ENCODE data around the gene PLCH2.

Gene PLCH2

DNA sequence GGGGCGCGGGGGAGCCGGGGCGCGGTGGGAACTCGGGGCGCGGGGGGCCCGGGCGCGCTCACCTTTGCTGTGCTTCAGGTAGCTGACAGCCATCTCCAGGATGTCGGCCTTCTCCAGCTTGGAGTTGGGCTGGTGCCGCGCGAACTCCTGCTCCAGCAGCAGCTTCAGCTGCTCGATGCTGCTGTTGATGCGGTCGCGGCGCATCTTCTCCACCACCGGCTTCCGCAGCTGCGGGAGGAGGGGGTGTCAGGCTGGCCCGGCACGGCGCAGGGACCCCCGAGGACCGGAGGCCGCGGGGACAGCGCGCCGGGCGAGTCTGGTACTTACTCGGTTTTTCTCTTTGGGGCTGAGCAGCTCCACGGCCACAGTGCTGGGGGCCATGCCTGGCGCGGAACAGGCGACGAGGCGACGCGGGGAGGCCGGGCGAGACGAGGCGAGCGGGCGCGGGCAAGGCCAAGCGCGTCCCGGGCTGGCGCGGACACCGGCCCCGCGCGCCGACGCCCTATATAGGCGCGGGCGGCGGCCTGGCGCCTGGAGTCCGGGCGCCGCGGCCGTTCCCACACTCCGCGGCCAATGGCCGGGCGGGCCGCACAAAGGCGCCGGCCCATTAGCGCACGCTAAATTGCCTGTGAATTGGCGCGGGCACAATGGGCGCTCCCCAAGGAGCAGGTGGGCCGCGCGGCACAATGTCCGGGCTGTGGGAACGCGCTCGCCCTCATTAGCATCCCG, 53.9 kb downstream of the PLCH2 start, which contains the start of gene HES5:
Gene HES5, minus strand, starts transcription at position 480 of the 729 bp plus-strand sequence. Its CDS starts 99 bp downstream, at position 381.
- TF ChIP-seq, protein P1, sequence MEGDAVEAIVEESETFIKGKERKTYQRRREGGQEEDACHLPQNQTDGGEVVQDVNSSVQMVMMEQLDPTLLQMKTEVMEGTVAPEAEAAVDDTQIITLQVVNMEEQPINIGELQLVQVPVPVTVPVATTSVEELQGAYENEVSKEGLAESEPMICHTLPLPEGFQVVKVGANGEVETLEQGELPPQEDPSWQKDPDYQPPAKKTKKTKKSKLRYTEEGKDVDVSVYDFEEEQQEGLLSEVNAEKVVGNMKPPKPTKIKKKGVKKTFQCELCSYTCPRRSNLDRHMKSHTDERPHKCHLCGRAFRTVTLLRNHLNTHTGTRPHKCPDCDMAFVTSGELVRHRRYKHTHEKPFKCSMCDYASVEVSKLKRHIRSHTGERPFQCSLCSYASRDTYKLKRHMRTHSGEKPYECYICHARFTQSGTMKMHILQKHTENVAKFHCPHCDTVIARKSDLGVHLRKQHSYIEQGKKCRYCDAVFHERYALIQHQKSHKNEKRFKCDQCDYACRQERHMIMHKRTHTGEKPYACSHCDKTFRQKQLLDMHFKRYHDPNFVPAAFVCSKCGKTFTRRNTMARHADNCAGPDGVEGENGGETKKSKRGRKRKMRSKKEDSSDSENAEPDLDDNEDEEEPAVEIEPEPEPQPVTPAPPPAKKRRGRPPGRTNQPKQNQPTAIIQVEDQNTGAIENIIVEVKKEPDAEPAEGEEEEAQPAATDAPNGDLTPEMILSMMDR (IDR thresholded peaks at IDR 0.05; ENCODE audit: low read depth, low read length, missing control alignments), result no peak
- peak within 1 kb of the TSS; percentile 25 for H3K4me3 ChIP-seq (ENCODE audit: low read depth, low read length)
- no peak for DNase-seq (ENCODE audit: low read depth)

DNA sequence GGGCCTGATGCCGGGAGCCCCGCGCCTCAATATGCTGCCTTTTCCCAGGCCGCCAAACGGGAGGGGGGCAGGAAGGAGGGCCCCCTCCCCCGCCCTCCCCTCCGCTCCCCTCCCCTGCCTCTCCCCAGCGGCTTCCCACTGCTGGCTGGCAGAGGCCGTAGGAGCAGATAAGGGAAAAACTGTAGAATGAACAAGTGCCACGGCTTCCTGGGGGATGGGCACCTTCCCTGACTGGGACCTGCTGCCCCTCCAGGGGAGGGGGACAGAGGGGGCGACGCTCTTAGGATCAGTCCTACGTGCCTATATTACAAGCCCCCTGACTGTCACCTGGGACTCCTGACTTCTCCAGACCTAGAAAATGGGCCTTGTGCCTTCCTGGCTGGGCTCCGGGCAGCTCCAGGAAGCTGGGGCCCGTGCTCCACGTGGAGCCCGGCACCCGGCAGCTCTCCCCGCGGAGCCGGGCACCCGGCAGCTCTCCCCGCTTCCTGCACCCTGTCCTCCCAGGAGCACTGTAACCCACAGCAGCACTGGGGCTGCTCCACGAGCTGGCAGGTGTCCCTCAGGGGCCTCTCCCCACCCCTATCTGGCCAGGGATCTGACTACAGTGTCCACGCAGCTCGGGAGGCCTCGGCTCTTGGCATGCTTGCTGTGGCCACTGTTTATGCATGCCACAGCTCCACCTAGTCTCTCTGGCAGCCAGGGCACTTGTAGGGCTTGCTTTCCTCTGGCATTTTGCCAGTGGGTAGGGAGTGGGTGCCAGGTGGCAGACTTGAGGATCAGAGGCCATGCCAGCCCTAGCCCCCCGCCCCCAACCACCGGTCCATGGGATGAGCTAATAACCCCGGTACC, 54.6 kb downstream of the PLCH2 start:
- no peak for DNase-seq (ENCODE audit: low read depth)
- TF ChIP-seq, protein P1 (IDR thresholded peaks at IDR 0.05; ENCODE audit: low read depth, low read length, missing control alignments), result no peak
- H3K4me3 ChIP-seq (ENCODE audit: low read depth, low read length), result no peak overlapping the region

DNA sequence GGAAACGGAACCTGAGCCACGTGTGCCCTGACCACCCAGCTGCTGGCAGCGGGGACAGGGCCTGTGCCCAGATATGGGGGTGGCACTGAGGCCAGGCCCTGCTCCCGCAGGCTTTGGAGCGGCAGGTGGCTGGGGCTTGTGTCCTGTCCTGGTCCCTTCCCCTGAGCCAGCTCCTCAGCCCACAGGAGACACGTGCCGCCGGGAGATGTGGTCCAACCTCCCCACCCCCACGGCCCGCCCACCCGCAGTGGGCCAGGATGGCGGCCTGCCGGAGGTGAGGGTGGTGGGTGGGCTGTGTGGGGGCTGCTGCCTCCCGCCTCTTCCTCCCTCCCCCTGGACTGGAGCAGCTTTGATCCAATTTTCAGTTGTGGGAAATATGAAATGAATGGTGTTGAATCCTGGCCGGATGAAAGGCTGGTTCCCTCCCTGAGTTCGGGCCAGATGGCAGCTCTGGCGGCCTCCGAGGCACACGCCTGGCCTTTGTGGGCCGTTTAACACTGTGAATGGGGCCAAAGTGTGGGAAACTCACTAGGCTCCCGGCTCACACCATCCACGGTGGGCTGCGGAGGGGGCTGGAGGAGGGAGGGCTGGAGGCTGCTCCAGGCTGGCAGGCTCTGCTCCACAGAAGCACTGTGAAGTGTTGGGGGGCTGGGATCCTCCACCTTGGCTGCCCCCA, 56.5 kb downstream of the PLCH2 start:
- TF ChIP-seq, protein P1 (IDR thresholded peaks at IDR 0.05; ENCODE audit: low read depth, low read length, missing control alignments), result no peak
- no peak overlapping the region for H3K4me3 ChIP-seq (ENCODE audit: low read depth, low read length)
- DNase-seq (ENCODE audit: low read depth), result no peak

DNA sequence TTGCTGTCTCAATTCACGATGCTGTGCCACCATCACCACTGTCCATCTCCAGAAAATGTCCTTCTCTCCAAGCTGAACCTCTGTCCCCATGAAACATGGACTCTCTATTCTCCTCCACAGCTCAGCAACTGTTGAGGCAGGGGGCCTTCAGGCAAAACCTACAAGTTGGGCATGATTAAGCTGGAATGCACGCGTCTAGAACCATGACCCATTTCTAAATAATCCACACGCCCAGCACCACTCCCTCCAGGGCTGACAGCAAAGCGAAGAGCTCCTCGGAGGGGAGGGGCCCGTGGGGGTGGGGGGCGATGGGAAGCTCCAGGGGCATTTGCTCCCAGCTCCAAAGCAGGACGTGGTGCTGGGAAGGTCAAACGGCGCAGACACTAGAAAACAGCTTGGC, 57.3 kb downstream of the PLCH2 start:
- TF ChIP-seq, protein P1 (IDR thresholded peaks at IDR 0.05; ENCODE audit: low read depth, low read length, missing control alignments), result no peak
- no peak for DNase-seq (ENCODE audit: low read depth)
- no peak overlapping the region for H3K4me3 ChIP-seq (ENCODE audit: low read depth, low read length)

DNA sequence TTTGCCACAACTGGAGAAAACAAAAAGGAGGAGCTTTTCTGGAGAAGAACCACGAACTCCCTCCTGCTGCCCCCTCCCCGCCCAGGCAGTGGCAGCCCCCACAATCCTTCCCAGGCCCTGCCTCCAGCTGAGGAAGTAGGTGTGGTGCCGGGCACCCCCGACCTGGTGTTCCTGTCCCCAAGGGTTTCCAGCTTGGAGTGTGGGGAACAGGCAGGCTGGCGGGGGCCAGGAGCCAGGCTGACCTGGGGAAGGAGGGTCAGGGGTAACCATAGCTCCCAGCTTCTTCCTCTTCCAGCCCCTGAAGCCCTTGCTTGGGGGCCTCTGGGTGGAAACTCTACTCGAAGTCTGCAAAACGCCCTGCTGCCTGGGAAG, 58.2 kb downstream of the PLCH2 start:
- DNase-seq (ENCODE audit: low read depth), result no peak
- TF ChIP-seq, protein P1 (IDR thresholded peaks at IDR 0.05; ENCODE audit: low read depth, low read length, missing control alignments), result no peak
- no peak overlapping the region for H3K4me3 ChIP-seq (ENCODE audit: low read depth, low read length)

DNA sequence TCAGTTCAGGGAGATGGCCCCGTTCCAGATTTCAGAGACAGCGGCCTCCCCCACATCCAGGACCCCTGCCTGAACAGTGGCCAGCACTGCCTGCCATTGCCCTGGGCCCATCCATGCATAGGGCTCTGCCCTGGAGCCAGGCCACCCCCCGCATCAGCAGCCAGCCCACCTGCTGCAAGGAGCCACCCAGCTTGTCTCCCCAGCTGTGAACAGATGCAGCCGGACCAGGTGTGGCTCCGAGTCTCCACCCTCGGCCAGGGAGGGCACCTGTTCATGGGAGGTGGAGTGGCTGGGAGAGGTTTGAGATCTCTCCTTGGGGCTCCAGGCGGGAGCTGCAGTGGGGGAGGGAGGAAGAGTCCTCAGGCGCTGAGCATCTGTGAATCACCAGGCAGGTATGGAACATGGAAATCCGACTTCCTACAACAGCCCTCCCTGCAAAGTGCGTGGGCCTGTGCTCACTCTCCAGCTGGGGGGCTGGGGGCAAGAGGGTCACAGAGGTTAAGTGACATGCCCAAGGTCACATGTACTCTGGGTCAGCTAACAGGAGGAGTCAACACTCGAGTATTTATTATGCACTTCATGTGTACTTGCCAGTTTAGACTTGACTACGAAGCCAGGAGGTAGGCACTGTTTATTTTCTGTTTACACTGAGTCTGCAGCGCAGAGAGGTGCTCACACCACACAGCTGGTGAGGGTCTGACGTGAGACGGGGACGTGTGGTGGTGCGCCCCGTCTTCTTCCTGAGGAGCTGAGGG, 58.8 kb downstream of the PLCH2 start:
- no peak overlapping the region for H3K4me3 ChIP-seq (ENCODE audit: low read depth, low read length)
- TF ChIP-seq, protein P1 (IDR thresholded peaks at IDR 0.05; ENCODE audit: low read depth, low read length, missing control alignments), result no peak
- no peak for DNase-seq (ENCODE audit: low read depth)
